Activated T-helper 1 cell treated with Interleukin-2 at 50 U/mL for 16 hours (primary cell): ENCODE data around the gene KRT81.

Experiments
- DNase-seq: peaks from one replicate; pipeline ENCODE4 v3.0.0-alpha.2; 2020; ENCODE audit warnings: low read depth

KRT81 gene

DNA sequence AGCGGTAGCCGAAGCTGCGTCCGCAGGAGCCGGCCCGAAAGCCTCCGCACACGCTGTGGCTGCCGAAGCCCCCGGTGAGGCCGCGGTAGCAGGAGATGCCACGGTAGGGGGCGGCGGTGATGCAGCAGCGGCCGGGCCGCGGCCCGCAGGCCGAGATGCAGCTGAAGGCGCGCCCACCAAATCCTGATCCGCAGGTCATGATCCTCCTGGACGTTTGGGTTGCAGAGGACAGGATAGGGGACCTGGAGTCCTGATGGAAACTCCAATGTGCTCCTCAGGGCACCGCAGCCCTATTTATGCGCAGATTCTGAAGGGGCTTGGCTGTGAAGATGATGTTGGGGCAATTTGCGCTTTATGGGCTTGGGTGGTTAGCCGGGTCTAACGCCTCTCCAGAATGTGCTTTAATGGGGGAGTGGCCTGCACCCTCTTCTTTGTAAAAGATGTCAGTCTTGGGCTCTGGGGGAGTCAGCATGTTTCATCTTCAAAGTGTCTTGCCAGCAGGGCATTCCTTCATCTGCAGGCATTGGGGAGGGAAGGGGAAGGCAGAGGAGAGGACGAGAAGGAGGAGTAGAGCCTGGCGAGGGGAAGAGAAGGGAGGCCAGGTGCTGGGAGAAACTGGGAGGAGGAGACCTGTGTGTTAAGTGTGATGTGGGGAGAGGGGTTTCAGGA is at the start of gene KRT81:
Gene KRT81, minus strand, starts transcription at position 268 of the 669 bp plus-strand sequence. Its CDS starts 69 bp downstream, at position 199.
- DNase-seq: no peak

- DNase-seq: no peak
These were observed 47.1 kb upstream of the KRT81 start for GRCh38 chr12:52338241-52338960.

- no peak for DNase-seq
These were observed 45.7 kb upstream of the KRT81 start for GRCh38 chr12:52337054-52337453.

- DNase-seq: no peak
These were observed 45.3 kb upstream of the KRT81 start for GRCh38 chr12:52336641-52337040.

DNA sequence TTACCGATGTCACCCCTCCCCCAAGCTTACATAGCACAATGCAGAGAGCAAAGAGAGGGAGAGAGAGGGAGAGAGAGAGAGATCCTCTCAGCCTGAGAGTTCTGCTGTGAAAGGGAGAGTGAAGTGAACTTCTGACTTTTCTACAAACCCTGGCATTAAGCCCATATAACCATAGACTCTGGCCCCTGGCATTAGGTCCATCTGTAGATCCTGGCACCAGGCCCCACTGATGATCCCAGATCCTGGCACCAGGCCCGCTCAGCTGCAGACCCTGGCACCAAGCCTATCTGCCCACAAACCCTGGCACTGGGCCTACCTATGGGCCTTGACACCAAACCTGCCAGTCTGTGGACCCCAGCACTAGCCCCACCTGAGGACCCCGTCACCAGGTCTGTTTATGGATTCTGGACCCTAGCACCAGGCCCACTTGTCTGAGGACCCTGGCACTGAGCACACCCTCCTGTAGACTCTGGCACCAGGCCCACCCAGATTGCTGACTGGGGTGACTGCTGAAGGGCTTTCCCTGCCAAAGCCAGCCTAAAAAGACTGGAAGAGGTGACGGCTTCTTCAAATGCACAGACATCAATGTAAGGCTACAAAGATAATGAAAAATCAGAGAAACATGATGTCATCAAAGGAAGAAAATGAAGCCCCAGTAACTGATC is 44.4 kb upstream of the KRT81 start:
- DNase-seq: no peak

GRCh38 chr12:52334185-52334584 is 42.9 kb upstream of the KRT81 start:
- no peak for DNase-seq

GRCh38 chr12:52333321-52333720 is 42.0 kb upstream of the KRT81 start:
- DNase-seq: no peak

GRCh38 chr12:52332381-52332780 is 41.0 kb upstream of the KRT81 start:
- DNase-seq: no peak

GRCh38 chr12:52331833-52332232 is 40.5 kb upstream of the KRT81 start:
- no peak for DNase-seq

DNA sequence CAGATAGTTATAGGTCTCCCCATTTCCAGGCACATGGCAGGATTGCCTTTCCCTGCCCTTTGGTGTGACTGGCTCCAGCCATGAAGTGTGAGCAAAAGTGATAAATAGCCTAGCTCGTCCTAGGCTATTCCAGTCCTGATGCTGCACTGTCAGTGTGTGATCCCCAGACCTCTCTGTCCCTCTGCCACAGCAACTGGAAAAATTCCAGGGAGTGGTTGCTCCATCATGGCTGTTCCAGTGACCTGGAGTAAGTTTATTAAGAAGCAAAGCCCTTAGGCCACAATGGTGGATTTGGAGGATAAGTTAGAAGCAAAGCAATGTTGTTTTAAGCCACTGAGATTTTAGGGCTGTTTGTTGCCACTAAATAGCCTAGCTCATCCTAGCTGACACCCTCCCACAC is 39.7 kb upstream of the KRT81 start:
- DNase-seq: no peak

GRCh38 chr12:52327830-52328500 is 36.6 kb upstream of the KRT81 start:
- DNase-seq: no peak

DNA sequence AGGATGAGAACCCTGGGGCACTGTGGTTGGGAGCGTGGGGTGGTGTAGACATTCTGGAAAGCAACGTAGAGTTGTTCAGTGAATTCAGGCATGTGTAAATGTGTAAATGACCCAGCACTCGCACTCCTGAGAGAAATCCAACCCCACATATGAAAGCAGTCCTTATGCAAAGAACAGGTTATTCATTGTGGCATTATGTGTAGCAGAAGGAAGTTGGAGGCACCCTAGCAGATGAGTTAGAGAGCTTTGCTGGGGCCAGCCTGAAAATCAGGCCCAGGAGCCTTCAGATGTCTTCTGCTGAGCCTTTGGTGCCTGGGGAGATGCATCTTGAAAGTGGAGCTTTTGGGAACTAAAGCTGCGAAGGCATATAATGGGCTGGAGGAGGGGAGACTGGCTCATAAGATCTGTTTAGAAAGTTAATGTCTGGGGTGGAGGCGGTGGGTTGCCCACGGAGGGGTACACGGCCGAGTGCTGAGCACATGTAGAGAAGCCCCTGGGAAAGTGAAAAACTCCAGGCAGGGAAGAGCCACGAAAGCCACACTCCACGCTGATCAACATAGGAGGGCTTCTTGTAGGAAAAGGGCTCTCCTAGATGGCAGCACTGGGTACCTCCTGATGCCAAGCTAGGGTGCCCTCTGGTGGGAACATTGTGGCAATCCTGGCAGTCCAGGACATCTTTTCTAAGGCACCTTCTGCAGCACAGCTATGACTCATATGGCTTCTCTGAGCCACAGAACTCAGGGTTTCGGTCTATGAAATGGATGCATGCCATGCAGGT is 35.9 kb upstream of the KRT81 start:
- peak; percentile 64 for DNase-seq

DNA sequence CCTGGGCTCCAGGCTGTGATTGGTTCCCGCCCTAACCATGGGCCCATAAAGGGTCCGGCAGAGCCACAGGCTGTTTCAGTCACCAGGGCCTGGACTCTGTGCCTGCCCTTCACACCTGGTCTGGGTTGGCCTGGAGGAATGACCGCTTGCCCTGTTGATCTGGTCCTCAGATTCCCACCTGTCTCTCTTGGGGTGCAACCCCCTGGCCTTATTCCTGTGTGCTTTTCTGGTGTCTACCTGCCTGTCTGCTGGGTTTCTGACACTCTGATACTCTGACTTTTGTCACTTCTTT is 32.8 kb upstream of the KRT81 start:
- no peak for DNase-seq

DNA sequence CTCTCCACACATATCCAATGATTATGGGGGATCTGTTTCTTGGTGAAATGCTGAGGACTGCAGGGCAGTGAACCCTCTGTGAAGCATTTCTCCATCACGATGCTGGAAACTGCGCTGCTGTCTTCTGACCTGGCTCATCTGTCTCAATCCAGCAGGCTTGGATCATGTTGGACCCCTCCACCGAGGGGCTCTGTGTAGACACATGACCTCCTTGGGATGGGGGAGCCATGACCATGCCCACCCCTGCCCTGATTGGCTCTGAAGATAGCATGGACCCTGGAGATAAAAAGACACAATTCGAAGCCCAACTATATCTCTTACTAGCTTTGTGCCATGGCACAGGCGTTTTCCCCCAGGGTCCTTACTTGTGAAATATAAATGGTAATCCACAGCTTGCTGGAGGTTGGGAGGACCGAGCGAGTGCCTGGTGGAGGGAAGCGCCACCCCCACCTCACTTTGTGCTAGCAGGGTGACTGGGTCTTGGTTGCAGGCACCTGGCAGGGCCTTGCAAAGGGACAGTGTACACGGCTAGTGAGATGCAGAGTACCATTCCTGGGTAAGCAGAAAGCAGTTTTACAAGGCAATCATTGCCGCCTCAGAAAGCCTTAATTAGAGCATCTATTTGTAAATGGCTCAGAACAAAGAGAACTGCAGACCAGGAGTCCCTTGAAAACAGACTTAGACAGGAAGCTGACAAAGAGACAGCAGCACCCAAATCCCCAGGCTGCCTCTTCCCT is 32.2 kb upstream of the KRT81 start:
- DNase-seq: no peak

DNA sequence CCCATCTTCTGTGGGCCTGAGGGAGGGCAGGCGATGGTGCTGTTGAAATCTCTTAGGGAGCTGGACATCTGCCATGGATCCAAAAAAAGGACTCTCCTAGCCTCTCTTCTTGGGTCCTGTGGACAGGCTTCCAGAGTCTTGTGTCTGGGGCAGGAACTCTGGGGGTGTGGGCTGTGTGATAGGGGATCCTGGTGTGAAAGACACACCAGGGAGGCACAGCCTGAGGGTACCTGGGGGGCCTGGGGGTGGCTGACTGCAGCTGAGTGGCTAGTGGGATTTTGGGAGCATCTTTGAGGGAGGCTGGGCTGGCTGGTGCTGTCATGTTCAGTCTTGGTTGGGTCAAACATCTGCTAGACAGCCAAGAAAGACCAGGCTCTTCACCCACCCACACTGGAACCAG is 31.7 kb upstream of the KRT81 start:
- no peak for DNase-seq

GRCh38 chr12:52322069-52322468 is 30.7 kb upstream of the KRT81 start:
- no peak for DNase-seq

DNA sequence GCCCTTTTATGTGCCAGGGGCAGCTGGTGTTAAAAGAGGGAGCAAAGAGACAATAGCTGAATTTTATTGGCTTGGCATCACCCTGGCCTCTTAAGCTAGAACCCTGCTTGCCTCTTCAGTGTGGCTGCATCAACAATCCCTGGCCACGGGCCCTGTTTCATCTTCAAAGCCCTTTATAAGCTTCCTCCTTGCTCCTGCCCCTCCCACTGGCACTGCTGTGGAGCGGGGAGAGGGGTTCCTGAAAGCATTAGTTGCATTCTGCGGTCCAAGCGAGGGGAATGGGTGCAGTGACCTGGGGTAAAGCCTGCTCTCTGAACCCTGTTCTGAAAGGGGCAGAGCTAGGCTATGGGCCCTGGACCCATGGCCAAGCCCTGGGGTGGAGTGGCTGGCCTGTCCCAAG is 30.1 kb upstream of the KRT81 start:
- no peak for DNase-seq

- no peak for DNase-seq
These were observed 29.6 kb upstream of the KRT81 start, which contains the start of gene KRT83 for GRCh38 chr12:52320784-52321400. KRT83 (minus strand) TSS chr12:52321398; CDS start chr12:52321335, 63 bp downstream.

DNA sequence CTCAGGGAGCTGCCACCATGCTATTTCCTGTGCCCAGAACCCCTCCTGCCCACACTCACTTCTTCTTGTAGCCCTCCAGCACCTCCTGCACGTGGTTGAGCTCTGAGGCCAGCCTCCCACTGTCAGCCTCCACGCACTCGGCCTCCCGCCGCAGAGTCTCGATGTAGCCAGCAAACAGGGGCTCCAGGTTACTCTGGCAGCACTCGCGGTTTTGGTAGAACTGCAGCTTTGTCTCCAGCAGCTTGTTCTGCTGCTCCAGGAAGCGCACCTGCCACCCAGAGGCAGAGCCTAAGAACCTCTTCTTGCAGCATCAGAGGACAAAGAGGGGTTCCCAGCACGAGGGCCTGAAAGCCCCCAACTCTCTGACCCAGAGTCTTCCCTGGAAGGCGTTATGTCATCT is 27.8 kb upstream of the KRT81 start:
- no peak for DNase-seq

- no peak for DNase-seq
These were observed 27.1 kb upstream of the KRT81 start for GRCh38 chr12:52318241-52318990.
